Fibroblast of skin of scalp (primary cell): Measurements from ENCODE around the gene NIPAL1.
A peak's percentile ranks its signal among the peaks of the same experiment; 100 is the strongest.

Experiments used
- DNase-seq: peaks from one replicate; pipeline ENCODE4 v3.0.0-alpha.2; 2013

The NIPAL1 gene

GRCh38 chr4:48027653-48028052 lies 11.1 kb downstream of the NIPAL1 start:
- no peak for DNase-seq

GRCh38 chr4:48028696-48029095 lies 12.1 kb downstream of the NIPAL1 start:
- no peak for DNase-seq

- no peak for DNase-seq
These were observed 13.9 kb downstream of the NIPAL1 start for GRCh38 chr4:48030470-48030869.

GRCh38 chr4:48031802-48032525 lies 15.4 kb downstream of the NIPAL1 start:
- DNase-seq: peak; percentile 50

- DNase-seq: no peak
These were observed 16.1 kb downstream of the NIPAL1 start for GRCh38 chr4:48032721-48033120.

- DNase-seq: no peak
These were observed 16.8 kb downstream of the NIPAL1 start for GRCh38 chr4:48033412-48033811.

GRCh38 chr4:48033825-48034413 lies 17.3 kb downstream of the NIPAL1 start:
- DNase-seq: peak; percentile 15

- no peak for DNase-seq
These were observed 19.4 kb downstream of the NIPAL1 start for GRCh38 chr4:48035952-48036351.

- DNase-seq: no peak
These were observed 20.5 kb downstream of the NIPAL1 start for GRCh38 chr4:48037117-48037462.

GRCh38 chr4:48038666-48039065 lies 22.1 kb downstream of the NIPAL1 start:
- no peak for DNase-seq

GRCh38 chr4:48039561-48039960 lies 23.0 kb downstream of the NIPAL1 start:
- no peak for DNase-seq

GRCh38 chr4:48041535-48042137 lies 25.1 kb downstream of the NIPAL1 start:
- no peak for DNase-seq

GRCh38 chr4:48042979-48043461 lies 26.4 kb downstream of the NIPAL1 start:
- DNase-seq: no peak

GRCh38 chr4:48043504-48043903 lies 26.9 kb downstream of the NIPAL1 start:
- no peak for DNase-seq

- no peak for DNase-seq
These were observed 27.7 kb downstream of the NIPAL1 start for GRCh38 chr4:48044298-48044697.

- DNase-seq: no peak
These were observed 29.5 kb downstream of the NIPAL1 start for GRCh38 chr4:48046059-48046458.

- DNase-seq: no peak
These were observed 30.9 kb downstream of the NIPAL1 start for GRCh38 chr4:48047421-48047844.

GRCh38 chr4:48047896-48048295 lies 31.3 kb downstream of the NIPAL1 start:
- no peak for DNase-seq

GRCh38 chr4:48049483-48049882 lies 32.9 kb downstream of the NIPAL1 start:
- no peak for DNase-seq

GRCh38 chr4:48051078-48051477 lies 34.5 kb downstream of the NIPAL1 start:
- DNase-seq: no peak

GRCh38 chr4:48058617-48059530 lies 42.3 kb downstream of the NIPAL1 start:
- DNase-seq: no peak

GRCh38 chr4:48064349-48064748 lies 47.8 kb downstream of the NIPAL1 start:
- no peak for DNase-seq

GRCh38 chr4:48065587-48066052 lies 49.0 kb downstream of the NIPAL1 start:
- no peak for DNase-seq
